Stimulated activated CD4-positive, alpha-beta T cell treated with anti-CD3 and anti-CD28 coated beads, TNF-alpha, amount 100 ng/mL, for 1 hour (primary cell): ENCODE measurements around the gene DCTN4.

Experiments
- DNase-seq, 3 donors: peaks; one replicate each; pipeline ENCODE4 v3.0.0-alpha.2; 2020; ENCODE audit warnings: low read depth in 3 of 3, low spot score in 1 of 3

Gene DCTN4

GRCh38 chr5:150740992-150741391, 17.8 kb downstream of the DCTN4 start:
- no peak for DNase-seq

DNA sequence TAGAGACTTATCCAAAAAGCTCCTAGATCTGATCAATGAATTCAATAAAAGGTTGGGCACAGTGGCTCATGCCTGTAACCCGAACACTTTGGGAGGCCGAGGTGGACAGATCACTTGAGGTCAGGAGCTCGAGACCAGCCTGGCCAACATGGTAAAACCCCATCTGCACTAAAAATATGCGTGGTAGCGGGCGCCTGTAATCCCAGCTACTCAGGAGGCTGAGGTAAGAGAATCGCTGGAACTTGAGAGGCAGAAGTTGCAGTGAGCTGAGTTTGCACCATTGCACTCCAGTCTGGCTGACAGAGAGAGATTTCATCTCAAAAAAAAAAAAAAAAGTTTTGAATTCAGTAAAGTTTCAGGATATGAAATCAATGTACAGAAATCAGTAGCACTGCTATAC, 20.0 kb downstream of the DCTN4 start:
- no peak for DNase-seq

- no peak for DNase-seq
Measured at GRCh38 chr5:150734579-150735384, 24.0 kb downstream of the DCTN4 start.

DNA sequence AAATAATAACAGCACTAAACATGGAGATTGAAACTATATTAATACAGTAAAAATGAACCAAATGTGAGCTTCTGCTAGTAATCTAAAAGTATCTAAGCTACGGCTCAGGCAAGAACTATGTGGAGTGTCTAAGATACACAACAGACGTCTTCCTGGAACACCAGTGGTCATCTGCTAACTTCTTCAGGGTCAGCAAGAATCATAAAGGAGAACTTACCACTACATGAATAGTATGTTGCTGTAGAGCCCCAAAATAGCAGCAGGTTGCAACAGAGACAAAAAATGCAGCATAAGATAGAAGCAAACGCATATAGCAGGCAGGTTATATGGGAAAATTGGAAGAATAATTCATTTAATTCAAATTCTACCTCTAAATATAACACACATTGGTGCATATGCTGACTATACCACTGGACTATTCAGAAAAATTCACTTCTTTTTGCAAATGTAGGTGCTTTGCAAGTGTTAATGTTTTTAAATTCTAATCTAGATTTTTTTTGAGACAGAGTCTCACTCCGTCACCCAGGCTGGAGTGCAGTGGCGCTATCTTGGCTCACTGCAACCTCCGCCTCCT, 27.1 kb downstream of the DCTN4 start:
- no peak for DNase-seq

- DNase-seq = no peak
Measured at GRCh38 chr5:150729859-150730258, 29.0 kb downstream of the DCTN4 start.

DNA sequence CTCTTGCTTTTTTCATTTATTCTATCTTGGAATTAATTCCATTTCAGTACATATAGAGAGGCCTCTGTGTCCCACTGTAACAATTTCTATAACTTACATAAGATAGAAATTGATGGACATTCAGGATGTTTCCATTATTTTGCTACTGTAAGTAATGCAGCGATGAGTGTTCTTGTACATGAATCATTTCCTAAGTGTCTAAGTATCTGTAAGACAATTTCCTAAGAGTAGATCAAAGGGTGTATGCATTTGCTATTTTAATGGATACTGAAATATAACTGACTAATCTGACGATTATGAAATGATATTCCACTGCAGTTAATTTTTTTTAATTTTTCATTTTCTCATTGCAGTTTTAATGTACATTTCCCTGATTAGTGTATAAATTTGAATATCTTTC, 35.0 kb downstream of the DCTN4 start:
- DNase-seq = no peak

- DNase-seq = no peak
Measured at GRCh38 chr5:150710165-150710564, 48.7 kb downstream of the DCTN4 start.

GRCh38 chr5:150706776-150707390, 51.9 kb downstream of the DCTN4 start:
- DNase-seq = no peak

- DNase-seq = no peak
Measured at GRCh38 chr5:150703762-150704161, 55.1 kb downstream of the DCTN4 start.

DNA sequence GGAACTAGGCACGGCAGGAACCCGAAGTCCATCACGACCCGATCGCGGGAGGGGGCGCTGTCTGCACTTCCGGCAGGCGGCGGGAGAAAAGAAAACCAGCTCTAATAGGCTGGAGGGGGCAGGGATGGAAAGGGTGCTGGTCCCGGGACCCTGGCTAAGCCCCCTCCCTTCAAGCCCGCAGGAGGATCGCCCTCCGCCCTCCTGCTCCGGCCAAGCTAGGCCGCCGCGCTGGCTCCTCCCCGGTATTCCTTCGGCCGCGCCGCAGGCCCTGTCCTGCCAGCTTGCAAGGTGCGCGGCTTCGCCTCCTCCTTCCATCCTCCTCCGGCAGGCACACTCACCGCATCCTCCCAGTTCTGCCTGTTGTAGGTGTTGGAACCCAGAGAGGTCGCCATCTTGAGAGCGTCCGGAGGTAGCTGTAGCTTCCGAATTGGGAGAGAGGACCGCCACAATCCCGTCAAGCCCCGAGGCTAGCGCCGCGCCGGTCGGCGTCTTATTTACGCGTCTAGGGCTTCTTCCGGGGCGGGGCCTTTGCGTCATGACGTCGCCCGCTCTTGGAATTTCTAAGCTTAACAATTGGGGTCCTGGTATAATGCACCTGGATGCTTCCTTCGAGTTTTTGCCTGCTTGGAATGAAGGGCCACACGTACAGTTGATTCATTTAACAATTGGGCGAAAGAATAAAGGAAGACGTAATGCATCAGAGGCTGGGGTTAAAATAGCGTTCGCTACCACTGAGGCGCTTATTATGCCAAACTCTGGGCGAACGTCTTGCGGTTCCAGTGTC, 58.0 kb downstream of the DCTN4 start, which contains the start of gene RBM22:
Gene RBM22, minus strand, starts transcription at position 469 of the 784 bp plus-strand sequence. Its CDS starts 77 bp downstream, at position 392.
- peak; percentile 73 to 84 (median 74) for DNase-seq

DNA sequence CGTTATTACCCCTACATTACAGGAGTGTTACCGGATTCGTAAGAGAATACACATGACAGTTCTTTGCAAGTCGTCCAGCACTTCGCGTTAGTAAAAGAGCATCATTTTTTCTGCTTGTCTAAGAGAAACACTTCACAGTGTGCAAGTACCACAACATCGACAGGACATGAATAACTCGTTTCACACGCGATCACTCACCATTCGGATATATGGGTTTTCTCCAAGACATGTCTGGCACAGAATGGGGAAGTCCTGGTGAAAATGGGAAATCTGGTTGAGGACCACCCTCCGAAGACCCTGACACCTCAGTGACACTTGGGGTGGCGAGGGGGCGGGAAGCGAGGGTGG, 58.6 kb downstream of the DCTN4 start:
- DNase-seq = no peak

GRCh38 chr5:150694612-150695011, 64.2 kb downstream of the DCTN4 start:
- no peak for DNase-seq

DNA sequence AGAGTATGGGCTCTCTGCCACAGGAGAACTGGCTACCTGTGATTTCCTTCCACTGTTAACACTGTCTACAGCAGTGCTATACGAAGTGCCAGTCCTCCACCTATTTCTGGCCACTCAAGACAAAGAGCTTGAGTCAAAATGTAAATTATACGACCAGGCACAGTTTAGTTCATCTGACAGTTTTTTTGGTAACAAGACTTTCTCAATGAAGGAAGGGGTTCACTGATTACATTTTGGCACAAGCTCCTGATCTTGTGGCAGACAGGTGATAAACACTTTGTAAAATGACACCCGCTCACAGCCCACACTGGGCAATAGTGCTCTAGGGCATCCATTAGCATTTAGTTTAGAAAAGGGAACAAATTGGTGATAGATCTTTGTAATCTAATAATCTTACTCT, 66.5 kb downstream of the DCTN4 start:
- DNase-seq = no peak

GRCh38 chr5:150690760-150691159, 68.1 kb downstream of the DCTN4 start:
- DNase-seq = no peak

DNA sequence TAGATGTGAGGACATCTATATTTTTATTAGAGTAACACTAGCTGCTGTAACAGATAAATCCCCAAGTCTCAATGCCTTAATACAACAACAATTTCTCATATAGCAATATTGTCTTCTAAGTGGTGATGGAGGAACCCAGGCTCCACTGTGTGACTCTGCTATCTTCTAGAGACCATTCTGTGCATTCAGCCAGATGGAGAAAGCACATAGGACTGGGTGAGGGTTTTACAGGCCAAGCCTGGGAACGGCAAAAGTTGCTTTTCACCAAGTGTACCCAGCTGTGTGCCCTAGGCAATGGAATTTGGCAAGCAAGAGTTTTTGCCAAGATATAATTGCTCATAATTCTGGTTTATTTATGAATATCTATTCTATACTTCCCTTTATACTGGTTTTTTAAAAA, 69.7 kb downstream of the DCTN4 start:
- no peak for DNase-seq

- no peak for DNase-seq
Measured at GRCh38 chr5:150676578-150676977, 82.2 kb downstream of the DCTN4 start.

GRCh38 chr5:150675069-150675468, 83.7 kb downstream of the DCTN4 start:
- no peak for DNase-seq

DNA sequence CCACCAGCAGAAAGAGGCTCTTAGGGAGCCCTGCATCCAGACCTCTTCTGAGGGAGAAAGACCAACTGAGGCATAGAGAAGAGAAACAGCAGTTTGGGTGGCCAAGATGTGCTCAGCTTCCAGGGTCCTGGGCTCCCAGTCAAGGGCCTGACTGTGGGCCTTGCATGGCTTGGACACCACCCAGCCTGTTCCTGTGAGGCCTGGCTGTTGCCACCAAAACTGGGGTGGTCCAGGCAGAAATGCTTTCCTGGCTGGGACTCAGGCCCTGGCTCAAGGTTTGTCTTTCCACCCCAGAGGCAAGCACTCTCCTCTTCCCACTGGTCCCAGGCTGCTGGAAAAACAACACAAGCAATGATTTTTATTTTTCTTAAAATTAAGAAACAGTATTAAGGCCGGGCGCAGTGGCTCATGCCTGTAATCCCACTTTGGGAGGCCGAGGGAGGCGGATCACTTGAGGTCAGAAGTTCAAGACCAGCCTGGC, 84.4 kb downstream of the DCTN4 start:
- no peak for DNase-seq

DNA sequence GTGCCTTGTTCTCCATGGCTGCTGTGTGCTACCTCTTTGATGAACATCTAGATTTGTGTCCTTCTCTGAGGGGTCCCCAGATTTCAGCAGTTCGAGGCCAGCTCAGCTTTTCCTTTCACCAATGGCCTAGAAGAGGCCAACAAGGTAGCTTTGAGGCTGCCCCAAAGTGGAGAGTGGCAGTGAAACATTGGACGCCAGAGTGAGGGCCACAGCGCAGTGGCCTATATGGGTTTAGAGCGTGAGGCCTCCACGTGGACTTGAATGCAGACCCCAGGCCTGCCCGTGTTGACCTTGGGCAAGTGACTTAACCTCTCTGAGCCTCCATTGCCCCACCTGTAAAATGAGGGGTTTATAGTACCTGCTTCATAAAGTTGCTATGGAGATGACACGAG, 85.9 kb downstream of the DCTN4 start:
- no peak for DNase-seq

- no peak for DNase-seq
Measured at GRCh38 chr5:150672237-150672883, 86.5 kb downstream of the DCTN4 start.
